Right renal pelvis (tissue), 4 donors: ENCODE measurements around the gene DHCR7. TPM values are rescaled to one million over a fixed set of nuclear protein-coding genes. Genes with fewer than 3 reads are reported as not detected.

ENCODE experiments used
- DNase-seq, 4 donors: peaks; one replicate each; pipeline ENCODE4 v3.0.0-alpha.2; 2013; ENCODE audit warnings: low read depth in 4 of 4, low spot score in 3 of 4, missing footprints in 1 of 4
- polyA plus RNA-seq, 4 donors: library from polyadenylated mRNA; unstranded; fragments of 120-200 nt; gene quantifications; one replicate each; pipeline ENCODE4 v1.2.1, GENCODE V29; 2013; ENCODE audit not compliant: insufficient read length in 4 of 4

Gene DHCR7
- polyA plus RNA-seq, 4 donors, result 37.8 to 49.5 (median 43.0) TPM

GRCh38 chr11:71481101-71481960 is 33.1 kb upstream of the DHCR7 start:
- no peak for DNase-seq

GRCh38 chr11:71478528-71478840 is 30.3 kb upstream of the DHCR7 start:
- DNase-seq, result no peak

GRCh38 chr11:71477641-71478527 is 29.7 kb upstream of the DHCR7 start:
- no peak for DNase-seq

- DNase-seq, result no peak
Measured at GRCh38 chr11:71476926-71477640, 28.9 kb upstream of the DHCR7 start.

- DNase-seq, result no peak
Measured at GRCh38 chr11:71476031-71476430, 27.8 kb upstream of the DHCR7 start.

- no peak for DNase-seq
Measured at GRCh38 chr11:71474771-71475483, 26.7 kb upstream of the DHCR7 start.

GRCh38 chr11:71474141-71474770 is 26.1 kb upstream of the DHCR7 start:
- DNase-seq, result no peak

GRCh38 chr11:71473793-71474080 is 25.5 kb upstream of the DHCR7 start:
- no peak for DNase-seq

GRCh38 chr11:71472941-71473792 is 25.0 kb upstream of the DHCR7 start:
- no peak for DNase-seq

- DNase-seq, result no peak
Measured at GRCh38 chr11:71472357-71472885, 24.2 kb upstream of the DHCR7 start.

- no peak for DNase-seq
Measured at GRCh38 chr11:71470946-71471345, 22.8 kb upstream of the DHCR7 start.

GRCh38 chr11:71467164-71467563 is 19.0 kb upstream of the DHCR7 start:
- no peak for DNase-seq

GRCh38 chr11:71466358-71466757 is 18.2 kb upstream of the DHCR7 start:
- no peak for DNase-seq

- DNase-seq, result no peak
Measured at GRCh38 chr11:71465054-71465453, 16.9 kb upstream of the DHCR7 start.

GRCh38 chr11:71463331-71464211 is 15.4 kb upstream of the DHCR7 start:
- DNase-seq, result no peak

- no peak for DNase-seq
Measured at GRCh38 chr11:71462726-71463125, 14.5 kb upstream of the DHCR7 start.

GRCh38 chr11:71461696-71462095 is 13.5 kb upstream of the DHCR7 start:
- DNase-seq, result no peak

GRCh38 chr11:71459767-71460320 is 11.7 kb upstream of the DHCR7 start:
- DNase-seq, result no peak
